ENCODE measurements around the gene IRS2.
A peak's percentile ranks its signal among the peaks of the same experiment; 100 is the strongest.
"Not testable (repeated sequence)": the region's sequence is repeated elsewhere in the genome, so short reads cannot be mapped to it uniquely, and the experiment has no call there.

The IRS2 gene

GRCh38 chr13:109786457-109787134 lies at the start of gene IRS2:
Gene IRS2 (minus strand): TSS chr13:109786583. CDS start chr13:109786053, 530 bp downstream.
- DNase-seq = peak; percentile 94

GRCh38 chr13:109834973-109835720 lies 48.8 kb upstream of the IRS2 start:
- DNase-seq = no peak

GRCh38 chr13:109833940-109834339 lies 47.6 kb upstream of the IRS2 start:
- DNase-seq = no peak

GRCh38 chr13:109833071-109833470 lies 46.7 kb upstream of the IRS2 start:
- DNase-seq = no peak

GRCh38 chr13:109828591-109829316 lies 42.4 kb upstream of the IRS2 start:
- DNase-seq = not testable (repeated sequence)

GRCh38 chr13:109823201-109823600 lies 36.8 kb upstream of the IRS2 start:
- not testable (repeated sequence) for DNase-seq

GRCh38 chr13:109821103-109821502 lies 34.7 kb upstream of the IRS2 start:
- no peak for DNase-seq

GRCh38 chr13:109819874-109820273 lies 33.5 kb upstream of the IRS2 start:
- no peak for DNase-seq

- no peak for DNase-seq
Measured at GRCh38 chr13:109818886-109819285, 32.5 kb upstream of the IRS2 start.

GRCh38 chr13:109817591-109818535 lies 31.5 kb upstream of the IRS2 start:
- no peak for DNase-seq

- DNase-seq = no peak
Measured at GRCh38 chr13:109816808-109817203, 30.4 kb upstream of the IRS2 start.

- no peak for DNase-seq
Measured at GRCh38 chr13:109816112-109816807, 29.9 kb upstream of the IRS2 start.

- DNase-seq = no peak
Measured at GRCh38 chr13:109815651-109816050, 29.3 kb upstream of the IRS2 start.

- DNase-seq = no peak
Measured at GRCh38 chr13:109813663-109814062, 27.3 kb upstream of the IRS2 start.

- no peak for DNase-seq
Measured at GRCh38 chr13:109812382-109812781, 26.0 kb upstream of the IRS2 start.

- no peak for DNase-seq
Measured at GRCh38 chr13:109810761-109811510, 24.6 kb upstream of the IRS2 start.

- DNase-seq = no peak
Measured at GRCh38 chr13:109809216-109809932, 23.0 kb upstream of the IRS2 start.

GRCh38 chr13:109807345-109807744 lies 21.0 kb upstream of the IRS2 start:
- no peak for DNase-seq

- no peak for DNase-seq
Measured at GRCh38 chr13:109804654-109805053, 18.3 kb upstream of the IRS2 start.

GRCh38 chr13:109803825-109804224 lies 17.4 kb upstream of the IRS2 start:
- no peak for DNase-seq
